ENCODE results near the gene CCDC77. TPM values are rescaled to one million over a fixed set of nuclear protein-coding genes. Genes with fewer than 3 reads are reported as not detected.

CCDC77 gene
- total RNA-seq, 3 donors from 2014 or later: 8.2 to 8.5 (median 8.4) TPM

GRCh38 chr12:386651-387050, 14.8 kb upstream of the CCDC77 start:
- intact Hi-C loops (cut with DNase I, micrococcal nuclease): no loop called here
- Histone ChIP-seq H3K36me3 (ENCODE audit: low read depth) (peaks cover 9% of the 10 kb centered on the region), H3K9me3 (no peaks in the 10 kb centered on the region), H3K4me1 (ENCODE audit: low read depth) (peaks cover 21% of the 10 kb centered on the region), H3K4me3 (no peak overlapping the region)
- ATAC-seq (no peak), DNase-seq (no peak)
- TF ChIP-seq CTCF (IDR thresholded peaks at IDR 0.05): no peak

GRCh38 chr12:388012-388411, 13.4 kb upstream of the CCDC77 start:
- intact Hi-C loops (cut with DNase I, micrococcal nuclease): no loop called here

GRCh38 chr12:388541-389141, 12.8 kb upstream of the CCDC77 start:
- ATAC-seq (peak; percentile 39), DNase-seq (peak in 2 of 3 donors; percentile 36 to 71)
- H3K9me3 ChIP-seq: no peaks in the 10 kb centered on the region
- H3K4me3 ChIP-seq: peak overlapping the region; percentile 59
- peaks cover 21% of the 10 kb centered on the region for H3K4me1 ChIP-seq (ENCODE audit: low read depth)
- TF ChIP-seq CTCF (IDR thresholded peaks at IDR 0.05): no peak
- intact Hi-C loops (cut with DNase I, micrococcal nuclease): no loop called here
- H3K36me3 ChIP-seq (ENCODE audit: low read depth): peaks cover 4% of the 10 kb centered on the region

More at GRCh38 chr12:388012-388411, 13.4 kb upstream of the CCDC77 start:
- DNase-seq: no peak
- Histone ChIP-seq H3K9me3 (no peaks in the 10 kb centered on the region), H3K4me3 (peak overlapping the region; percentile 59), H3K36me3 (ENCODE audit: low read depth) (peaks cover 4% of the 10 kb centered on the region), H3K4me1 (ENCODE audit: low read depth) (peaks cover 21% of the 10 kb centered on the region)
- no peak for TF ChIP-seq CTCF (IDR thresholded peaks at IDR 0.05)
- ATAC-seq: no peak

GRCh38 chr12:389142-390096, 12.0 kb upstream of the CCDC77 start, which contains the start of gene KDM5A:
Gene KDM5A, minus strand, starts transcription at chr12:389320. Its CDS starts 229 bp downstream, at chr12:389091.
- intact Hi-C loops (cut with DNase I, micrococcal nuclease): no loop called here
- Histone ChIP-seq H3K36me3 (ENCODE audit: low read depth) (no peaks in the 10 kb centered on the region), H3K4me1 (ENCODE audit: low read depth) (peaks cover 21% of the 10 kb centered on the region), H3K4me3 (peak within 1 kb of the TSS; percentile 59), H3K9me3 (no peaks in the 10 kb centered on the region)
- ATAC-seq (peak; percentile 99), DNase-seq (peak; percentile 89 to 92 (median 92))
- no peak for TF ChIP-seq CTCF (IDR thresholded peaks at IDR 0.05)

- no peak for TF ChIP-seq CTCF (IDR thresholded peaks at IDR 0.05)
- ATAC-seq (no peak), DNase-seq (no peak)
- intact Hi-C loops (cut with DNase I, micrococcal nuclease): no loop called here
- Histone ChIP-seq H3K4me3 (peak overlapping the region; percentile 20), H3K36me3 (ENCODE audit: low read depth) (no peaks in the 10 kb centered on the region), H3K4me1 (ENCODE audit: low read depth) (peaks cover 6% of the 10 kb centered on the region), H3K9me3 (no peaks in the 10 kb centered on the region)
These were observed 616 bp upstream of the CCDC77 start for GRCh38 chr12:400828-401227.

All from mucosa of descending colon (tissue), 3 donors.